Stimulated activated CD4-positive, alpha-beta T cell treated with anti-CD3 and anti-CD28 coated beads, Interleukin-12 subunit alpha, Interleukin-12 subunit beta, amount 100 ng/mL, for 4 hours (primary cell): ENCODE measurements around the gene ADI1.
"Not testable (repeated sequence)": the region's sequence is repeated elsewhere in the genome, so short reads cannot be mapped to it uniquely, and the experiment has no call there.

Source experiments
- DNase-seq: peaks from one replicate; pipeline ENCODE4 v3.0.0-alpha.2; 2020

ADI1 gene

GRCh38 chr2:3460831-3461800 is 58.2 kb downstream of the ADI1 start:
- DNase-seq: no peak

DNA sequence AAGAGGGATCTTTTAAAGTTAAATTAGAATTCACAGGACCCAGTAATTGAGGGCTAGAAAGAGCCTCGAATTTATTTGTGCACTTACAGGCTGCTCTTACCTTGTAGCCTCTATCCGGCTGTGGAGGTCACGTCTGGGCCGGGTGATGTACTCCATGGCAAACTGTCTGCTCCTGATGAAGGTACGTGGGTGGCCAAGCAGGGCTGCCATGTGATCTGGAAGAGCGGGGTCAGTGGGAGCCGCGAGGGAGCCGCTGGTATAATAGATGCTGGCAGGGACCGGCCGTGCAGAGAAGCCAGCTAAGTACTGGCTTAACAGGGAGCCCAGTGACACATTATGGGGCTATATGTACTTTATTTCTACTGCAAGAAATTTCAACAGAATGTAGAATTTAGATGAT is 59.2 kb downstream of the ADI1 start:
- no peak for DNase-seq

DNA sequence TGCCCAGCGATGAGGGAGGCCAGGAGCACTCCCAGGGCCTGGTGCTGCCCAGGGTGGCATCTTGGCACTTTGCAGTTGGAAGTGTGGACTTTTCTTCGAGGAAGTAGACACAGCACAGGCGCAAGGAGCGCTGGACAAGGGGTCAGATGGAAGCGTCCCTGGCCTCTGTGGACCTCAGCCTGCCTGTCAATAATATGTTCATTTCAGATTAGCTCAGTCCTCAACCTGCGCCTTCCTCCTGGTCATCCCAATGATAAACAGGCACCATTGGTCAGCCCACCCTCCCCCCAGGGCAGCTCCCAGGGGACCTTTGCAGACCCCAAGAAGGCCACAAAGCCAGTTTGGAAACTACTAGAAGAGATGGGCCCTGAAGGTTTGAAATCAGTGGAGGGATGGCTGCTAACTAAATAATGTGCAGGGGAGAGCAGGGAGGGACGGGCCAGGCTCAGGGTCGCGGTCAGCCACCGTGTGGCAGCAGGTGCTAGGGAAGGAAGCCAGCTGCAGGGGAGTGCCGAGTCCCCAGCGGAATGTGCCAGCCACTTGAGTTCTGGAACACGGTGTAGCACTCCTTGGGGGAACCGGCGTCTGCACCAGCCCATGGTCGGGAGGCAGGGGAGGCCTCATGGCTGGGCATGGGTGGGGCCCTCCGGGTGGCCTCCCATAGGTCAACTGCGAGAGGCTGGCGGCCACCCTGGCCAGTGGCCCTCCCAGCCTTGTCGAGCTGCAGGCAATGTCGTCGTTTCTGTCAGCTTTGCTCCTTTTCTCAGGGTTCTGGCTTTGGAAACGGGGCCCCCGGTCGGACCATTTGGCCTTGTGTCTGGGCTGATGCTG is 59.9 kb downstream of the ADI1 start:
- no peak for DNase-seq

DNA sequence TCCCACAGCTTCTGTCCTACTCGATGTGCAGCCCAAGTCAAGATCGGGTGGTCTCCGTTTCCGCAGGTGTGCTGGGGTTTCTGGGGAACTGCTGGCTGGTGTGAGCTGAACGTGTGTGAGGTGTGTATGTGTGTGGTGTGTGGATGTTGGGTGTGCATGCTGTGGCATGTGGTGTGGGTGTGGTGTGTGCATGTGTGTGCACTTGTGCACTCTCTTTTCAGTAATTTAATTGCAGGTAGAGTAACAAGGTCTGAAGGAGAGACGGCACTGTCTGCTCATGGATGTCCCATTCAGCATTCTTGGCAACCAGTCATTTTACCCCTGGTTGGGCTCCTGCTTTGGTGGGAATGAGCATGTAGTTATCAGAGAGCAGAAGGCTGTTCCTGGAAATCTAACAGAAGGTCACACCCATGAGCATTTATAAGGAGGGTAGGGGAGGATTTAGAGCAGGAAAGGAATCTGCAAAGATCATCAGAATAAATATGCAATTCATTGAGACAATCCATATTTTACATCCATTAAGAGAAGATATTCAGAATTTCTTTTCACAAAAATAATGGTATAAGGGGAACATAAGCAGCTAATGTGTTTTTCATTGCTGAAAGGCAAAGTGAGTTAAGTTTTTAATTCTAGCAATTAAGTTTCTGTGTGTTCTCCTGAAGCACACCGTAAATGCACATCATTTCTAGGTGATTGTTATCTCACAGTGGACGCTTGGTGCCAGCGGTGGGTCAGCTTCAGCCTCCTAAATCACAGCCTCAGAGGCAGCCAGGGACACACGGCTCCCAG is 60.7 kb downstream of the ADI1 start:
- DNase-seq: no peak

GRCh38 chr2:3457524-3458395 is 61.6 kb downstream of the ADI1 start:
- DNase-seq: no peak

GRCh38 chr2:3456125-3456524 is 63.2 kb downstream of the ADI1 start:
- DNase-seq: no peak

- DNase-seq: no peak
Observed at GRCh38 chr2:3454802-3455201, 64.5 kb downstream of the ADI1 start.

DNA sequence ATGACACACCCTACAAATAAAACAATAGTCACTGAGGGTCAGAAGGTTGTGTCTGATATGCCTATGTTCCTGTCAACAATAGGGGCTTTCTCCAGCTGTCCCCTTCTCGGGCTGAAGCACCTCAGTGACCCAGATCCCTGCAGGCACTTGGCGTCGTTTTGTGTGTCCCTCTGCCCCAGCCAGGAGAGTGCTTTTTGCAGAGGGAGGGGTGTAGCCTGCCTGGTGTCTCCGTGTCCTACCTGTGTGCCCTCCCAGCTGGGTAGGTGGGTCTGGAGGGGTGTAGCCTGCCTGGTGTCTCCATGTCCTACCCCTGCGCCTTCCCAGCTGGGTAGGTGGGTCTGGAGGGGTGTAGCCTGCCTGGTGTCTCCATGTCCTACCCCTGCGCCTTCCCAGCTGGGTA is 65.3 kb downstream of the ADI1 start:
- not testable (repeated sequence) for DNase-seq

DNA sequence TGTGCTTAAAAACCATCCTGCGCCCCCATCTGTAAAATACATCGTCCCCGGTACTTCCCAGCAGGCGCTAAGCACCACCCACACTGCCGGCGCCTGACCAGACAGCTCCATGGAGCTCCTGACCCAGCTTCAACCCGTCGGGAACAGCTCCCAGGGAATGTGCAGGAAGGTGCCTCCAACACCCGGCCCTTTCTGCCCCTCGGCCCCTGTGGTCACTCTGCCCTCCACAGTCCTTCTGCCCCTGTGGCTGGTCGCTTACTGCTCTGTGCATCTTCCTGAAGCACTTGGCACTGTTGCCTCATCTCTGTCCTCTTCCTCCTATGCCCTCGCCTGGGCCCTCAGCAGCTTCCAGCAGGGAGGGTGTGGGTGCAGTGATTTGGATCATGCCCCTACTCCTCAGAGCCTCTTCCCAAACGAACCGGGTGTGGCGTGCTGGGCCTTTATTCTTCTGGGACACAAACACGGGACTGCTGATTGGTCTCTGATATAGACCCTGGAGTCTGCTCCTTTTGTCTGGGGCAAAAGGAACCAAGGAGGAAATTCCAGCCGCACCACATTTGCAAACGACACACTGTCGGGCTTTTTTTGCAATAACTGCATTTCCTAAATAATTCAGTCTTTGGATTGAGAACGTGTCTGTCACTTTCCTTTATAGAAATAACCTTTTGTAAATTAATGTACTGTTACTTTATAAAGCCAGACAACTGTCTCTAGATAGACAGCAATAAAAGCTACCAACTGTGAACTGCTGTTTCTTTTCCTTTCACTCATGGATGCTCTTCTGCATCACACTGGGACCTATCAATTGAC is 65.9 kb downstream of the ADI1 start:
- no peak for DNase-seq

- DNase-seq: no peak
Observed at GRCh38 chr2:3451926-3452671, 67.2 kb downstream of the ADI1 start.

- DNase-seq: no peak
Observed at GRCh38 chr2:3451169-3451568, 68.2 kb downstream of the ADI1 start.

- DNase-seq: no peak
Observed at GRCh38 chr2:3450385-3451010, 68.8 kb downstream of the ADI1 start.

GRCh38 chr2:3449936-3450335 is 69.4 kb downstream of the ADI1 start:
- no peak for DNase-seq

DNA sequence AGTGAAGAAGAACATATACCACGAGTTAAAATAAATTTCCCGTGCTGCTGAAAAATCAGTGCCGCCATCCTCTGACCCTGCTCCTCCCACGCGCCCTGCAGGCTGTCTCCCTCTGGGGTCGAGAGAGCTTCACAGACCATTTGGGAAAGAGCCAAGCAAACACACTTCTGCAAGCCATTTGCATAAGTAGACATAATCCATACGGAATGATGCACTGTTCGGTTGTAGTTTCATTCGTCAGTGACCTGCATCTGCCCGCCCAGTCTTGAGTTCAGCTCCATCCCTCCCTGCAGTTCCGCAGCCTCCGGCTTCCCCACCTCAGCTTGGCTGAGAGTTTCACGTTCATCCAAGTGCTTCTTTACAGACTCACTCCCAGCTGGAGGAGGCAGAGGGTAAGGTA is 70.2 kb downstream of the ADI1 start:
- DNase-seq: no peak

GRCh38 chr2:3448441-3448911 is 70.9 kb downstream of the ADI1 start:
- DNase-seq: not testable (repeated sequence)

GRCh38 chr2:3447789-3448317 is 71.5 kb downstream of the ADI1 start:
- DNase-seq: no peak
